ENCODE results near the gene AHNAK. TPM values are rescaled to one million over a fixed set of nuclear protein-coding genes. Genes with fewer than 3 reads are reported as not detected.
A peak's percentile ranks its signal among the peaks of the same experiment; 100 is the strongest.

Gene AHNAK
- total and polyA plus RNA-seq, 2 of the 8 experiments (the other 6 are each of a cell fraction or from before 2014, with no cell fraction given), result 2.0 to 5.8 TPM

- TF ChIP-seq ATF2 (IDR thresholded peaks at IDR 0.05; ENCODE audit: low read length) (no peak), BACH1 (IDR thresholded peaks at IDR 0.05; ENCODE audit: low read length) (no peak), KDM4A (IDR thresholded peaks at IDR 0.05; ENCODE audit: low read depth, low read length, severe bottlenecking) (no peak), SP1 (IDR thresholded peaks at IDR 0.05; ENCODE audit: low read depth, low read length) (no peak), BCL11A (IDR thresholded peaks at IDR 0.05; ENCODE audit: low read depth in 2 of 2, low read length in 2 of 2) (no peak), EP300 (IDR thresholded peaks at IDR 0.05; ENCODE audit: borderline replicate concordance in 1 of 2, low read depth in 2 of 2, low read length in 2 of 2) (no peak), TAF1 (IDR thresholded peaks at IDR 0.05; ENCODE audit: low read depth, low read length) (no peak), SP4 (IDR thresholded peaks at IDR 0.05; ENCODE audit: low read length) (no peak), TBP (IDR thresholded peaks at IDR 0.05; ENCODE audit: low read depth, low read length) (0 out of 2 replicates have a peak, but pooled peaks have one; percentile 9), ASH2L (IDR thresholded peaks at IDR 0.05; ENCODE audit: low read length) (peak; percentile 55), CTCF (IDR thresholded peaks at IDR 0.05; ENCODE audit: control extremely low read depth in 1 of 3, insufficient read depth in 1 of 3, low read depth in 1 of 3, low read length in 3 of 3) (peak in 2 of 3 experiments; percentile 64 to 71; a peak in 3 of 4 replicates), E2F6 (IDR thresholded peaks at IDR 0.05) (no peak)
These were observed 151.6 kb downstream of the AHNAK start (continued) for GRCh38 chr11:62394825-62395538.
